HG02885 (cell line): ENCODE results near the gene ASCC2.
"Not testable (repeated sequence)": the region's sequence is repeated elsewhere in the genome, so short reads cannot be mapped to it uniquely, and the experiment has no call there.

Experiments used
- ATAC-seq: cut with Tn5 transposase; IDR thresholded peaks from one replicate; pipeline ENCODE4 v1.9.1; 2021; ENCODE audit warnings: mild to moderate bottlenecking; ENCODE audit not compliant: unreplicated experiment, poor library complexity

The ASCC2 gene

GRCh38 chr22:29837741-29838598 lies at the start of gene ASCC2:
ASCC2 (minus strand) TSS chr22:29838274; CDS start chr22:29832325, 5,949 bp downstream.
- peak; percentile 98 for ATAC-seq

DNA sequence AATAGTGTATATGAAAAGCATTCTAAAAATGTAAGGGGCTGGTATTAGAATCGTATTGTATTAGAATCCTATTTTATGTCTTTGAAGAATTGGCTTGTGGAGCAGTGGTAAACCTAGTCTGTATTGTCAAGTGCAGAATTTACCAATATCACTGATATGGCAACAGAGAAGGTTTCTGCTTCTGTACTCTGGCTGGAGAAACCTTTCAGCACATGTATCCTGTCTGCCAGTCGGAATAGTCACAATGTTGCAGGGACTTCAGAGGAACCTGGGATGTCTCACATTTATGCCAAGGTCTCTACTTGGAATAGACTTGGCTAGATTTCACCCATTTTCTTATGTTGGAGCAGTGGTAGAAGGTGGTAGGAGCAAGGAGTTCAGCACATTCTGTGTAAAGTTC lies 49.3 kb upstream of the ASCC2 start:
- no peak for ATAC-seq

DNA sequence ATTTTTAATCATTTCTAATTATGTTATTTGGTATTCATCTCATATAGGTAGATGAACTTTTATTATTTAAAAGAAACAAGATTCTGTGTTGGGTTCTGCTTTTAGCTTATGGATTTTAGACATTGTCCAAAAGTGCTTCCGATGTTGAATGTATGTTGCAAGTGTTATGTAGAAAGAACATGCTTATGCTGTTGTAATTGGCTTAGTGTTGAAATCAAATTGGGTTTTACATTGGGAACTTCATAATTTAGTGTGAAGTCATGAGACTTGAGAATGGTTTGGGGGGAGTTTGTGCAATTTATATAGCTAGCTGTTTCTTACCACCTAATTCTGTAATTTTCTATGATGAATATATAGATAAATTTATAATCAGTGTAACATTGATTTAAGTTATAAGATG lies 48.5 kb upstream of the ASCC2 start:
- no peak for ATAC-seq

- ATAC-seq, result no peak
Measured at GRCh38 chr22:29885610-29886009, 47.5 kb upstream of the ASCC2 start.

DNA sequence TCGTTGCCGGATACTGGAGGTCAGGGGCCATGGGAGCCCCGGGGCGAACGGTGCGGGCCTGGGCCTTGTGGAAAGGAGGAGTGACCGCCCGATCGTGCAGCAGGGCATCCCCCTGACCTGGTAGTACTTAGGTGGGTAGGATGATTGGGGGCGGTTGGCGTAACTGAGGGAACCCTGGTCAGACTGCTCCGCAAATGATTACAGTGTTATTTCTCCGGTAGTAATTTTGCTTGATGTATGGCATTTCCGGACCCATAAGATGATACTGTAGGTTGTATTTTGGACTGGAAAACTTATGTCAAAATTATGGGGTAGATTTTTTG lies 45.7 kb upstream of the ASCC2 start:
- no peak for ATAC-seq

- ATAC-seq, result peak; percentile 77
Measured at GRCh38 chr22:29883045-29883774, 45.1 kb upstream of the ASCC2 start, which contains the start of gene MTMR3. MTMR3 (plus strand) TSS chr22:29883174; CDS start chr22:29971060, 87,886 bp downstream.

GRCh38 chr22:29882716-29883044 lies 44.6 kb upstream of the ASCC2 start:
- no peak for ATAC-seq

DNA sequence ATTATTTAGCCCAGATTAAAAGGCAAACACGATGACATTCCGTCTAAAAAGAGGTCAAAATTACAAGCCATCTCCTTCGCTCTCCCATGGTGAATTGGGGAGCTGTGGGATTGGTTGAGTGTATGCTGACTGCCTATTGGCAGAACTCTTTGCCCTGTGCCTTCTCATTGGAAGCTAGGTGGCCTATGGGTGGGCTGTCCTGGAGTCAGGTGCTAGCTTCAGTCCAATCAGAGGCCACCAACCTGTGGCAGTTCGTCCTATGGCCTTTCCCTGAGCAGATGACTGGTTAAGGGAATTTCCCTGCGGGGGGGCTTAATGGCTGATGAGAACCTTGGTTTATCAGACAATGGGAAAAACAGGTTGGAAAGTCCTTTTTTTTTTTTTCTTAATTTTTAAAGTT lies 41.7 kb upstream of the ASCC2 start:
- ATAC-seq, result no peak

- no peak for ATAC-seq
Measured at GRCh38 chr22:29877620-29878019, 39.5 kb upstream of the ASCC2 start.

DNA sequence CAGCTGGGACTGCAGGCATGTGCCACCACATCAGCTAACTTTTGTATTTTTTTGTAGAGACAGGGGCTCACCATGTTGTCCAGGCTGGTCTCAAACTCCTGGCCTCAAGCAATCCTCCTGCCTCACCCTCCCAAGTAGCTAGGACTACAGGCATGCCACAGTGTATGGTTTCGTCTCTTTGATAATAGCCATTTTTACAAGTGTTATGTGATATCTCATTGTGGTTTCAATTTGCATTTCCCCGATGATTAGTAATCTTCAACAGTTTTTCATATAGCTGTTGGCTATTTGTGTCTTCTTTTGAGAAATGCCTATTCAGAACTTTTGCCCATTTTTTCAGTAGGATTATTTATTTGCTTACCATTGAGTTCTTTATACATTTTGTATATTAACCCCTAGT lies 35.9 kb upstream of the ASCC2 start:
- ATAC-seq, result no peak

DNA sequence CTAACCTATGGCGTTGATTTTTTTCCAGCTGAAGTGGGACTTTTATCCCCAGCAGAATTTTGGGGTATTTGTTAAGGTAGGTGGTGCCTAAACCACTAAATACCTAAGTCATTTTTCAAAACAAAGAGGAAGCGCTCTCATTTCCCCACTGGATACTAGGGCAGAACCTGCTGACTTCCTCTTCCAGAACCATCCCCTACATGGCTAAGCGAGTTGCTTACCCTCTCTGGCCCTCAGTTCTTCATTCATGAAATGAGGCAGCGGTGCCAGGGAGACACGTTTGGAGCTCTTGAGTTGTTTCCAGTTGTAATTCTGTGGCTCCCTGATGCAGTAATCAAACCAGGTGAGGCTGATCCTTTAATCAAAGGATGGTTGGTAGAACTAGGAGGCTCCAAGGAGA lies 34.9 kb upstream of the ASCC2 start:
- no peak for ATAC-seq

DNA sequence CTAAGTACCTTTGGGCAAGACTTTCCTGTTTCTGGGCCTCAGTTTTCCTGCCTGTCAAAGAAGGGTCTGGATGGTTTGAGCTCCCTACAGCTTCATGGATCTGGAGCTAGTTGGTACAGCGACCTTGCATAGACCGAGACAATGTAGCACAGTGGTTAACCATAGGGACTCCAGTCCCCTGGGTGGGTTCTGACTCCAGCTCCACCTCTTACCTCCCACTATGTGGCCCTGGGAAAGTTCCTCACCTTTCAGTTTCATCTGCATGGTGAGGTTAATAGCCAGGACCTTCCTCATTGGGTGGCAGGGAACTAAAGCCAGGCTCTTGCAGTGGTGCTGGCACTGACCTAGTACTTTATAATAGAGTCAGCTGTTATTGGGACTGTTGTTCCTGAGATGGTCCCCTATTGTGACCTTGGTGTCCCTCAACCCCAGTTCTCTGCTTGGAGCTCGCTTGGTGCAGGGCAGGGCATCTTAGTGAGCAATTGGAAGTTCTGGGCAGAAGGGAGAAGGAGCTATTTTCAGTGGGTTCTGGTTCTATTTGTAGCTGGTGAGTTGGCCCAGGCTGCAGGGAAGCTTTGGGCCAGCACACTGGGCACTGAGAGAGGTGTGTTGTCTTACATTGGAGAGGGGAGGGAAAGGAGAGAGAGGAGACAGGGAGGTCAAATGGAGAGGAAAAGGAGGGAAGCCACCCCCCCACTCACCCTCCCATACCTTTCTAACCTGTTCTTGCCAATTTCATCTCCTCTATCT lies 34.2 kb upstream of the ASCC2 start:
- no peak for ATAC-seq

DNA sequence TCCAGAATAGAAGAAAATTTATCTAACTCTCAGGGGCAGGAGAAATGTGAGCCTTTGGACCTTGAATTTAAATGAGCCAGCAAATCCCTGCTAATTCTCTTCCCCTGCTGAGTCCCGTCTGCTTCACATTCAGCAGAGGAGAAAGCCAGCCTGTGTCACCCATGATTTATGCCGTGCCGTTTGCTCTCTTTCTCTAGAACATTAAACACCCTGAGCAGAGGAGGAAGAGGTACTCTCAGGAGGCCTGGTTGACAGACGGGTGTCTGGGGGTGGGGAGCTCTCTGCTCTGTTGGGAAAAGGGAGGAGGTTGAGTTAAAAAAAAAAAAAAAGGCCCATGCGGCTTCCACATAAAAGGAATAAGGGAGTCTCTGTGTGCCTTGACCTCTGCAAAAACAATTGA lies 33.6 kb upstream of the ASCC2 start:
- no peak for ATAC-seq

- no peak for ATAC-seq
Measured at GRCh38 chr22:29870574-29870973, 32.5 kb upstream of the ASCC2 start.

- ATAC-seq, result no peak
Measured at GRCh38 chr22:29867851-29868250, 29.8 kb upstream of the ASCC2 start.

- no peak for ATAC-seq
Measured at GRCh38 chr22:29867260-29867659, 29.2 kb upstream of the ASCC2 start.

DNA sequence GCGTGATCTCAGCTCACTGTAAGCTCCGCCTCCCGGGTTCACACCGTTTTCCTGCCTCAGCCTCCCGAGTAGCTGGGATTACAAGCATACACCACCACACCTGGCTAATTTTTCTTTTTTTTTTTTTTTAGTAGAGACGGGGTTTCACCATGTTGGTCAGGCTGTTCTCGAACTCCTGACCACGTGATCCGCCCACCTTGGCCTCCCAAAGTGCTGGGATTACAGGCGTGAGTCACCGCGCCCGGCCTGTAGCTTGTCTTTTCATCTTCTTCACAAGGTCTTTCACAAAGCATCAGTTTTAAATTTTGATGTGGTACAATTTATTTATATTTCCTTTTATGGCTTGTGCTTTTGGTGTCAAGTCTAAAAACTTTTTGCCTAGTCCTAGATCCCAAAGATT lies 27.5 kb upstream of the ASCC2 start:
- not testable (repeated sequence) for ATAC-seq

GRCh38 chr22:29861672-29862297 lies 23.7 kb upstream of the ASCC2 start:
- ATAC-seq, result no peak

- no peak for ATAC-seq
Measured at GRCh38 chr22:29860006-29860766, 22.1 kb upstream of the ASCC2 start.

DNA sequence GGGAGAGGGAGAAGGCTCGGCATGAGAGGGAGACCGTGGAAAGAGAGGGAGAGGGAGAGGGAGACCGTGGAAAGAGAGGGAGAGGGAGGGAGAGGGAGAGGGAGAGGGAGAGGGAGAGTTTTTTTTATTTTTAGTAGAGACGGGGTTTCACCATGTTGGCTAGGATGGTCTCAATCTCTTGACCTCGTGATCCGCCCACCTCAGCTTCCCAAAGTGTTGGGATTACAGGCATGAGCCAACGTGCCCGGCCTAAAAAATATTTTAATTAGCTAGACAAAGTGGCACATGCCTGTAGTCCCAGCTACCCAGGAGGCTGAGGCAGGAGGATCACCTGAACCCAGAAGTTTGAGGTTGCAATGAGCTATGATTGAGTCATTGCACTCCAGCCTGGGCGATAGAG lies 21.0 kb upstream of the ASCC2 start:
- not testable (repeated sequence) for ATAC-seq
